ENCODE measurements around the gene GSTM4.
"Not testable (repeated sequence)": the region's sequence is repeated elsewhere in the genome, so short reads cannot be mapped to it uniquely, and the experiment has no call there.

The GSTM4 gene

DNA sequence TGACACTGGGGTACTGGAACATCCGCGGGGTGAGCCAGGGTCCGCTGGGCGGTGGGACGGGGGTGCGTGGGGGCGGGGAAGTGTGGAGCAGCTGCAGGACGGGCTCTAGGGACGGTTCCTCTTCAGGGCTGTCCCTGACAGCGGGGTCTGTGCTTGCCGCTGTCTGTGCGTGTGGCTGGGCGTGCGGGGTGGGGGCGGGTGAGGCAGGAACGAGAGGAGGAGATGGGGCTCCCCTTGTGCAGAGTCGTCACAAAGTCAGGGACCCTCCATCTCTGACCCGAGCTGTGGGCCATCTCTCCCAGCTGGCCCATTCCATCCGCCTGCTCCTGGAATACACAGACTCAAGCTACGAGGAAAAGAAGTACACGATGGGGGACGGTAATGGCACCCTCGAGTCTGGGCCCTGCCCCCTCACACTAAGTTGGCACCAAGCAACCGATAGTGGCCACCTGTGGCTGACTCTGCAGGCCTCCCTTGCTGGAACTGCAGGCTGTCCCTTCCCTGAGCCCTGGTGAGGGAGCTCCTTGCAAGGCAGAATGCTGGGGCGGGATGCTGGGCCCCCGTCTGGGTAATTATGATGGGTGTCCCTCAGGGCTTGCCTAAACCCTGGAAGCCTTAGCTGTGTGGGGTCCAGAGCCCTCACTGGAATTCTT, 12.3 kb downstream of the GSTM4 start:
- Mint-ChIP-seq H3K4me1 (no peaks in the 10 kb centered on the region), H3K27ac (ENCODE audit: low read depth) (no peak overlapping the region), H3K36me3 (ENCODE audit: insufficient read depth) (no peaks in the 10 kb centered on the region), H3K9me3 (no peaks in the 10 kb centered on the region), H3K27me3 (no peaks in the 10 kb centered on the region), H3K4me3 (peak overlapping the region; percentile 43)
- ATAC-seq (replicated peaks; ENCODE audit: extremely low read depth, poor library complexity, severe bottlenecking) (peak; percentile 37), DNase-seq (ENCODE audit: low spot score in 2 of 2) (peak in 1 of 2 donors; percentile 5)

DNA sequence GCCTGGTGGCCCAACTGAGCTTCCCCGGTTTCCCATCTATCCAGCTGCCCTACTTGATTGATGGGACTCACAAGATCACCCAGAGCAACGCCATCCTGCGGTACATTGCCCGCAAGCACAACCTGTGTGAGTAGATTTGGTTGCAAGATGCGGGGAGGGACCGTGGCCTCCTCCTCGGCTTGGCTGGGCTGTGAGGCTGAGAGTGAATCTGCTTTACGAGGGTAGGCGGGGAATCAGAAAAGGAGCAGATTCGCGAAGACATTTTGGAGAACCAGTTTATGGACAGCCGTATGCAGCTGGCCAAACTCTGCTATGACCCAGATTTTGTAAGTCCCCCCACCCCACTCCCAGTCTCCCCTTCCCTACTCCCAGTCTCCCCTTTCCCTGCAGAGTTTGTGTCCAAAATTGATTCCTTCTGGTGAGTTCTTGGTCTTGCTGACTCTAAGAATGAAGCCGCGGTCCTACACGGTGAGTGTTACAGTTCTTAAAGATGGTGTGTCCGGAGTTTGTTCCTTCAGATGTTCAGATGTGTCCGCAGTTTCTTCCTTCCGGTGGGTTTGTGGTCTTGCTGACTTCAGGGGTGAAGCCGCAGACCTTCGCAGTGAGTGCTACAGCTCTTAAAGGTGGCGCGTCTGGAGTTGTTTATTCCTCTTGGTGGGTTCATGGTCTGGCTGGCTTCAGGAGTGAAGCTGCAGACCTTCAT, 13.5 kb downstream of the GSTM4 start:
- no peak overlapping the region for H3K4me3 Mint-ChIP-seq
- H3K27ac Mint-ChIP-seq (ENCODE audit: low read depth) = no peak overlapping the region
- DNase-seq (ENCODE audit: low spot score in 2 of 2) = no peak
- H3K9me3 Mint-ChIP-seq = no peaks in the 10 kb centered on the region
- H3K4me1 Mint-ChIP-seq = no peaks in the 10 kb centered on the region
- ATAC-seq (replicated peaks; ENCODE audit: extremely low read depth, poor library complexity, severe bottlenecking) = no peak
- H3K27me3 Mint-ChIP-seq = no peaks in the 10 kb centered on the region
- H3K36me3 Mint-ChIP-seq (ENCODE audit: insufficient read depth) = no peaks in the 10 kb centered on the region

DNA sequence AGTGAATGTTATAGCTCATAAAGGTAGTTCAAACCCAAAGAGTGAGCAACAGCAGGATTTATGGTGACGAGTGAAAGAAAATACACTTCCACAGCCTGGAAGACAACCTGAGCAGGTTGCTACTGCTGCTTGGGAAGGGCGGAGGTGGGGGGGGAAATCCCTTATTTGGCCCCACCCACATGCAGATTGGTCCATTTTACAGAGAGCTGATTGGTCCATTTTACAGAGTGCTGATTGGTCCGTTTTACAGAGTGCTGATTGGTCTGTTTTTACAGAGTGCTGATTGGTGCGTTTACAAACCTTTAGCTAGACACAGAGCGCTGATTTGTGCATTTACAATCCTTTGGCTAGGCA, 14.0 kb downstream of the GSTM4 start:
- H3K9me3 Mint-ChIP-seq; H3K27ac Mint-ChIP-seq (ENCODE audit: low read depth); DNase-seq (ENCODE audit: low spot score in 2 of 2); H3K36me3 Mint-ChIP-seq (ENCODE audit: insufficient read depth); H3K4me3 Mint-ChIP-seq; H3K27me3 Mint-ChIP-seq; ATAC-seq (replicated peaks; ENCODE audit: extremely low read depth, poor library complexity, severe bottlenecking); H3K4me1 Mint-ChIP-seq: not testable (repeated sequence)

DNA sequence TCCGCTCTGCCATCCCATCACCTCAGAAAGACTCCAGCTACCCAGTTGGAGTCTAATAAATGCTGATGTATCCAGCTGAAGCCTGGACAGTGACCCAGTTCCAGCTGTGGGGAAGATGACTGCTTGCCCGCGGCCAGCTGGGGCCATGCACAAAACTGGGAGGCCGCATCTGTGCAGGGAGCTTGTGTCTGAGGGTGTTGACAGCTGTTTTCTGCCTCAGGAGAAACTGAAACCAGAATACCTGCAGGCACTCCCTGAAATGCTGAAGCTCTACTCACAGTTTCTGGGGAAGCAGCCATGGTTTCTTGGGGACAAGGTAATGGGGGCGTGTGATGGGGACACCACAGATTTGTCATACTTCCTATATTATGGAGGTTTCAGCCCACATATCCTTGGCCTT, 15.2 kb downstream of the GSTM4 start:
- no peak for ATAC-seq (replicated peaks; ENCODE audit: extremely low read depth, poor library complexity, severe bottlenecking)
- peak in 1 of 2 donors; percentile 6 for DNase-seq (ENCODE audit: low spot score in 2 of 2)
- Mint-ChIP-seq H3K27me3 (no peaks in the 10 kb centered on the region), H3K9me3 (no peaks in the 10 kb centered on the region), H3K27ac (ENCODE audit: low read depth) (no peak overlapping the region), H3K4me3 (no peak overlapping the region), H3K4me1 (no peaks in the 10 kb centered on the region), H3K36me3 (ENCODE audit: insufficient read depth) (no peaks in the 10 kb centered on the region)

DNA sequence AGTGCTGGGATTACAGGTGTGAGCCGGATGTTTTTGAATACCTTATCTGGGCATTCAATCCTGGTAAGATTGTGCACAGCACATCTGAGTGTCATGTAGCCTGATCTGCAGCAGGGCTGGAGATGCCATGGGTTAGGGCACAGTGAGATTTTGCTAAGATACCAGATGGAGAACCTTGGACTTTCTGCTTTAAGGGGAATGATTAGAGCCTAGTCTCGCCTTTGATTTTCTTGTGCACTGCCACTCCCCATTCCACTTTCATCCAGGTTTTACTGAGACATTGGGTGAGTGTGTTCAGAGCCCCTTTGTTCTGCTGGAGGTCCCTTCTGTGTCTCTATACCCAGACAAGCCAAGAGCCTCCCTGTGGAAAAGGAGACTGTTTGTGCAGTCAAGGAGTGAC, 18.0 kb downstream of the GSTM4 start:
- H3K4me1 Mint-ChIP-seq; H3K27me3 Mint-ChIP-seq; DNase-seq (ENCODE audit: low spot score in 2 of 2); H3K4me3 Mint-ChIP-seq; H3K36me3 Mint-ChIP-seq (ENCODE audit: insufficient read depth); H3K27ac Mint-ChIP-seq (ENCODE audit: low read depth); H3K9me3 Mint-ChIP-seq; ATAC-seq (replicated peaks; ENCODE audit: extremely low read depth, poor library complexity, severe bottlenecking): not testable (repeated sequence)

DNA sequence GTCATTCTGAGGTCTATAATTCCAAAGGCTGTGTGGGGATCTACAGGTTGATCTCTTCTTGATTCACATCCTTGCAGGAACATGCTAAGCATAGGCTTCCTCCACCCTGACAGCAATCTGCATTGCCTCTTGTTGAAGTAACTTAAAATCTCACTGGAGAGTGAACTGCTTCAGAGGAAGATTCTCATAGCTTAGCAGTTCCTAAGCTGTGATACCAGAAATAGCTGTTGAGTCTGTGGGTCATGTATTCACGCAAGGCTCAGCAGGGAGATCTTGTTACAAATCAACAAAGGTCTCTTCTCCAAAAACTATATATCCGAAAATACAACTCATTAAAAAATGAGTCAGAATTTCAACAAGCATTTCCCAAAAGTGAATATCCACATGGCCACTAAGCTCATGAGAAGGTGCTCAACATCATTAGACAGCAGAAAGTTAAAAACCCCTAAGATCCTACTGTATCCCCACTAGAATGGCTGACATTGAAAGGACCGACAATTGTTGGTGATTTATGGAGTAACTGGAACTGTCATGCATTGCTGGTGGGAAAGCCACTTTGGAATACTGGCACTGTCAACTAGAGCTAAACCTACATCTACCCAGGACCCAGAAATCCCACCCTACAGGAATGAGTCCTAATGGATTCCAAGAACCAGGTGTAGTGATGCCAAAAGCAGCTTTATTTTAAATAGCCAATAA, 20.9 kb downstream of the GSTM4 start:
- H3K36me3 Mint-ChIP-seq (ENCODE audit: insufficient read depth); H3K27me3 Mint-ChIP-seq; DNase-seq (ENCODE audit: low spot score in 2 of 2); H3K27ac Mint-ChIP-seq (ENCODE audit: low read depth); H3K4me1 Mint-ChIP-seq; H3K4me3 Mint-ChIP-seq; H3K9me3 Mint-ChIP-seq; ATAC-seq (replicated peaks; ENCODE audit: extremely low read depth, poor library complexity, severe bottlenecking): not testable (repeated sequence)

DNA sequence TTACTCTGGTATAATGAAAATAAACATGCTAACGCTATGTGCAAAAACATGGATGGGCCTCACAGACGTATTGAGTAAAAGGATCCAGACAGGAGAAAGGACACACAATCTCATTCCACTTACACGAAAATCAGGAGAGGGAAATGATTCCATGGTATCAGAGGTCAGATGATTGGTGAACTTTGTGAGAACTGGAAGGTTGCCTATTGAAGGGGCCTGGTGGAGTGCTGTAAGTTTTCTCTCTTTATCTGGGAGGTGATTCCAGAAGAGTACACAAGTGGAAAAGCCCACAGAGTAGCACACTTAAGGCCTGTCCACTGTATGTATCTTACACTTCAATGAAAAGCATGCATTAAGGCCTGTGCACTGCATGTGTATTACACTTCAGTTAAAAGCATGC, 21.6 kb downstream of the GSTM4 start:
- H3K36me3 Mint-ChIP-seq (ENCODE audit: insufficient read depth) = no peaks in the 10 kb centered on the region
- no peak for ATAC-seq (replicated peaks; ENCODE audit: extremely low read depth, poor library complexity, severe bottlenecking)
- no peaks in the 10 kb centered on the region for H3K9me3 Mint-ChIP-seq
- no peak overlapping the region for H3K27ac Mint-ChIP-seq (ENCODE audit: low read depth)
- DNase-seq (ENCODE audit: low spot score in 2 of 2) = no peak
- H3K4me3 Mint-ChIP-seq = no peak overlapping the region
- no peaks in the 10 kb centered on the region for H3K27me3 Mint-ChIP-seq
- H3K4me1 Mint-ChIP-seq = no peaks in the 10 kb centered on the region

DNA sequence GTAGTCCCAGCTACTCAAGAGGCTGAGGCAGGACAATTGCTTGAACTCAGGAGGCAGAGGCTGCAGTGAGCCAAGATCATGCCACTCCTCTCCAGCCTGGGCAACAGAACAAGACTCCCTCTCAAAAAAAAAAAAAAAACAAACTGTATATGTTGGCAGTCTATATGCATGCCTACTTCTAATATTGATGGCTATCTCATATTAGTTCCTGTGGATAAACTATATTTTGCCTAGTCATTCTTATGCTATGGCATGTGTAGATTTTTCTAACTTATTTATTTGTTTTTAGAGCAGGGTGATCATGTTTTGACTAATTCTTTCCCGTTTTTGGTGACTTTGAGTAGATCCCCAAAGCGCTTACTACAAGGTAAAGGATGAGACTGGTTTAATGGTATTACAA, 22.7 kb downstream of the GSTM4 start:
- not testable (repeated sequence) for H3K9me3 Mint-ChIP-seq; H3K27me3 Mint-ChIP-seq; H3K4me1 Mint-ChIP-seq; H3K4me3 Mint-ChIP-seq; ATAC-seq (replicated peaks; ENCODE audit: extremely low read depth, poor library complexity, severe bottlenecking); H3K36me3 Mint-ChIP-seq (ENCODE audit: insufficient read depth); H3K27ac Mint-ChIP-seq (ENCODE audit: low read depth); DNase-seq (ENCODE audit: low spot score in 2 of 2)

DNA sequence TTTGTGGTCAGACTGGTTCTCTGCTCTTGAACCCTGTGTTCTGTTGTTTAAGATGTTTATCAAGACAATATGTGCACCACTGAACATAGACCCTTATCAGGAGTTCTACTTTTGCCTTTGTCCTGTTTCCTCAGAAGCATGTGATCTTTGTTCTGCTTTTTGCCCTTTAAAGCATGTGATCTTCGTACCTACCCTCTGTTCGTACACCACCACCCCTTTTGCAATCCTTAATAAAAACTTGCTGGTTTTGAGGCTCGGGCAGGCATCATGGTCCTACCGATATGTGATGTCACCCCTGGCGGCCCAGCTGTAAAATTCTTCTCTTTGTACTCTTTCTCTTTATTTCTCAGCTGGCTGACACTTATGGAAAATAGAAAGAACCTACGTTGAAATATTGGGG, 28.9 kb downstream of the GSTM4 start:
- not testable (repeated sequence) for H3K27me3 Mint-ChIP-seq; DNase-seq (ENCODE audit: low spot score in 2 of 2); H3K27ac Mint-ChIP-seq (ENCODE audit: low read depth); H3K4me1 Mint-ChIP-seq; H3K9me3 Mint-ChIP-seq; H3K36me3 Mint-ChIP-seq (ENCODE audit: insufficient read depth); H3K4me3 Mint-ChIP-seq; ATAC-seq (replicated peaks; ENCODE audit: extremely low read depth, poor library complexity, severe bottlenecking)

DNA sequence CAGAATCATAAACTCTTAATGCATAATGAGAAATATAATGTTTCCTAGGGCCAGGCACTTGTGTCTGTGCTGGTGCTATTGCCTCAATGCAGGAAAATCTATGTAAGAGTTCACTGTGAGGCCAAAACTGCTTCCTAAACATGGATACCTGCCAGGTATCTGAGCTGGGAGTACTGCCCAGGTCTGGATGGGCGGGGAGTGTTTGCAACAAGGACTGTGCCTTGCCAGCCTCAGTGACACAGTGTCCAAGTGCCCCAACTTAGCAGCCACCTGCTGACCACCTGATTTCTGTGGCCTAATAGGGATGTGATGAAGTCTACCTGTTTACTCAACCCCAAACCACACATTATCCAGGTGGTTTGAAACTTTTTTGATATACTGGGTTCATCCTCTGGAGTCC, 29.5 kb downstream of the GSTM4 start:
- H3K9me3 Mint-ChIP-seq; H3K4me1 Mint-ChIP-seq; ATAC-seq (replicated peaks; ENCODE audit: extremely low read depth, poor library complexity, severe bottlenecking); H3K27ac Mint-ChIP-seq (ENCODE audit: low read depth); DNase-seq (ENCODE audit: low spot score in 2 of 2); H3K36me3 Mint-ChIP-seq (ENCODE audit: insufficient read depth); H3K4me3 Mint-ChIP-seq; H3K27me3 Mint-ChIP-seq: not testable (repeated sequence)

DNA sequence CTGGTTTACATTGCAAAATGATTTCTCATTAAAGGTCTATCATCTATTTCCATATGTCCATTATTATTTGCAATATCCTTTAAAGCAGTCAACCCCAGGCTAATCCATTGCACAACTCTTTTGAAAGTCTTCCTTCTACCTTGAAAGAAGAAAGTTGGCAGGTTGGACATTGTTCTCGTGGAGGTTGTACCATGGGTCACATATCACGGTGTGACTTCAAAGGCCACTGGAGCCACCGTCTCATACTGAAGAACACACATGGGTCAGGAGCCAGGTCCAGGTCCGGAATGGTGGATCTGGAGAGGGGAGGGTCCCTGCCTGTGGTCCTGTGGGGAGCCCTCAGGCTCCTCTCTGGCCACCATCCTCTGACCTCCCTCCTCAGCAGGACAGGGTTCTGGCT, 30.0 kb downstream of the GSTM4 start:
- not testable (repeated sequence) for H3K36me3 Mint-ChIP-seq (ENCODE audit: insufficient read depth); H3K9me3 Mint-ChIP-seq; ATAC-seq (replicated peaks; ENCODE audit: extremely low read depth, poor library complexity, severe bottlenecking); DNase-seq (ENCODE audit: low spot score in 2 of 2); H3K4me3 Mint-ChIP-seq; H3K27ac Mint-ChIP-seq (ENCODE audit: low read depth); H3K27me3 Mint-ChIP-seq; H3K4me1 Mint-ChIP-seq

DNA sequence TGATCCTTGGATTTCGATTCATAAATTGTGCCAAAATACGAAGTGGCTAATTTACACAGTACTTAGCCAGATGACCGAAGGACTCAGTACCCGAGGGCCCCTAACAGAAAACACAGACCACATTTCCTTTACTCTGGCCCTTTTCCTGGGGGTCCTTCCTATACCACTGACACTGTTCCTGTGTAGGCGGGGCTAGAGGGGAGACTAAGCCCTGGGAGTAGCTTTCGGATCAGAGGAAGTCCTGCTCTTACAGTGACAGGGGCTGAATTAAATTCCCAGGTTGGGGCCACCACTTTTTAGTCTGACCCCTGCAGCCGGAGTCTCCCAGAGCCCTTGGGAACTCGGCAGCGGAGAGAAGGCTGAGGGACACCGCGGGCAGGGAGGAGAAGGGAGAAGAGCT, 31.2 kb downstream of the GSTM4 start:
- not testable (repeated sequence) for ATAC-seq (replicated peaks; ENCODE audit: extremely low read depth, poor library complexity, severe bottlenecking); H3K4me3 Mint-ChIP-seq; H3K27ac Mint-ChIP-seq (ENCODE audit: low read depth); DNase-seq (ENCODE audit: low spot score in 2 of 2); H3K9me3 Mint-ChIP-seq; H3K36me3 Mint-ChIP-seq (ENCODE audit: insufficient read depth); H3K4me1 Mint-ChIP-seq; H3K27me3 Mint-ChIP-seq

Data from central memory CD8-positive, alpha-beta T cell (primary cell).